RKO (cell line): Measurements from ENCODE around the gene RALGPS2.
"Not testable (repeated sequence)": the region's sequence is repeated elsewhere in the genome, so short reads cannot be mapped to it uniquely, and the experiment has no call there.

Source experiments
- DNase-seq: peaks from one replicate; pipeline ENCODE4 v3.0.0-alpha.2; 2016; ENCODE audit warnings: low spot score

The RALGPS2 gene

DNA sequence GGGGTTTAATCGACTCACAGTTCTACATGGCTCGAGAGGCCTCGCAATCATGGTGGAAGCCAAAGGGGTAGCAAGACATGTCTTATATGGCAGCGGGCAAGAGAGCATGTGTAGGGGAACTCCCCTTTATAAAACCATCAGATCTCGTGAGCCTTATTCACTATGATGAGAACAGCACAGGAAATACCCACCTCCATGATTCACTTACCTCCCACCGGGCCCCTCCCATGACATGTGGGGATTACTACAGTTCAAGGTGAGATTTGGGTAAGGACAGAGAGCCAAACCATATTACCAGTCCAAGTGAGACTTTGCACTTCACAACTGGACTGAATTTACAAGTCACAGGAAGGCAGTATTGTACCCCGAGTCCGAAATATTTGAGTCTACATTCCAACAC, 219.7 kb downstream of the RALGPS2 start:
- DNase-seq, result no peak

DNA sequence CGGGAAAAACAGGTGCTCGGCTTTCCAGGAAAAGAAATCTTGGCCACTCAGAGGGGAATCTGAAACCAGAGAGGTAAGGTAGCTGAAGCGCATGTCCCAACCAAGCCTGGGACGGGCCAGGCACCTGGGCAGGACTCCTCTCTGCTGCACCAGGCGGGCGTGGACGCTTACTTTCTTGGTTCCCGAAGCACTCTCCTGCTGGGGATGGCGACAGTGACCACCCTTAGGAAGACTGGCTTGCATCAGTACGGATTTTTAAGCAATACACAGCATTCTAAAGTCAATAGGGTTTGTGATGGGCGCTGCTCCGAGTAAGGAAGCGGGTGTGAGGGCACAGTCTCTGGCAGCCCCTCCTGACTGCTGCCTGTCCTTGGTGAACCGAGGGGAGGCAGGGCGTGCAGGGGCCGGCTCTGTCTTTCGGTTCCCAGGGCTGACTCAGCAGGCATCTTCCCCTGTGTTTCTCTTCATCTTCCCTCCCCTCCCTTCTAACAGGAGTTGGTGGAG, 220.8 kb downstream of the RALGPS2 start:
- DNase-seq, result no peak

DNA sequence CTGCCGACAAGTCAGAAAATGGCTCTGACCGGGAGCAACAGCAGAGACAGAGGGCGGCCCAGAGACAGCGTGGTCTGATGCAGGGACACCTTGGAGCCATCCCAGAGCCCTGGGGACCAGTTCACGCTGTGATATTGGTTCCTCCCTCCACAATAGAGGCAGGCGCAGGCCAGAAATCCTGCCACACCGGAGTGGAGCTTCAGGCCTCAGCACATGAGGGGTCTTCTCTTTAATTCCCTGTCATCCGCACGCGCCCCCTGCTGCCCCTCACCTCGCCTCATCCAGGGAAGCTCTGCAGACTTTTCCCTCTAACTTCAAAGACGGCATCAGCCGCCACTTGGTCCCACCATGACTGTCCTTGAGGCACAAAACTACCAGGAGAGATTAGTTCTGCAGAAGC, 221.4 kb downstream of the RALGPS2 start:
- no peak for DNase-seq

DNA sequence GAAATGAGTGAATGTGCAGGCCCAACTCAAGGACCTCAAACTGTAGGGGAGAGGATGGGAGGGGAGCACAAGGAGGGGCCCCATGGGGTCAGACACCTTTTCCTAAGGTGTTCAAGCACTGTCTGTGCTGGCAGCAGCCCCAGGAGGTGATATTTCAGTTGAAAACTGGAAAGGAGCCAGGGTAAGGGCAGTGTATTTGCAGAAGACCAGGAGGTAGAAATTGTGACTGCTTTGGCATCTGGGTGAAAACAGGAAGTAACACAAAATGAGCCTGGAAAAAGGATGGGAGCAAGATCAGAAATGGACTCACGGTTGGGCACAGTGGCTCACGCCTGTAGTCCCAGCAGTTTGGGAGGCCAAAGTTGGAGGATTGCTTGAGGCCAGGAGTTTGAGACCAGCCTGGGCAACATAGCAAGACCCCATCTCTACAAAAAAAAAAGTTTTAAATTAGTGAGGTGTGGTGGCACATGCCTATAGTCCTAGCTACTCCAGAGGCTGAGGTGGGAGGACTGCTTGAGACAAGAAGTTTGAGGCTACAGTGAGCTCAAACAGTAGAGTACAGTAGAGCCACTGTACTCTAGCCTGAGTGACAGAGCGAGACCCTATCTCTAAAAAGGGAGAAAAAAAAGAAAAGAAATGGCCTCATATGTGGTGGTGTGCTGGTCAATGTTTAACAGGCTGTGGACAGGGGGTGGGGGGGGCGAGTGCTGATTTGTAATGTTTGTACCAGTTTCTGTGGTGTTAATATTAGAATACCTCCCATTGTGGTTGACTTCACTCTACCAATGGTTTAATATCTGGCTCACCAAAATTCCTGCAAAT, 222.0 kb downstream of the RALGPS2 start:
- no peak for DNase-seq

DNA sequence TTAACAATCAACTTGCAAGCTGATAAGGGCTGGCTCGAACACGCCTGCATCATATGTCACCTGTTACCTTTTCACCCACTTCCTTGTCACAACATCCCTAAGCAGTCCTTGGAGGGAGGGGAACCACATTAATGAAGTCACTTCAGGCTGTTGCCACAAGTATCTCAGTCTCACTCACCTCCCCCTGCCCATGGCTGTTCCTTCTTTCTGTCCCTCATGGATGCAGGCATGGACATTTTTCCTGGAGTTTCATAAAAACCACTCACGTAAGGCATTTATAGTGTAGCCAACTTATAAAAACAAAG, 222.6 kb downstream of the RALGPS2 start:
- no peak for DNase-seq

DNA sequence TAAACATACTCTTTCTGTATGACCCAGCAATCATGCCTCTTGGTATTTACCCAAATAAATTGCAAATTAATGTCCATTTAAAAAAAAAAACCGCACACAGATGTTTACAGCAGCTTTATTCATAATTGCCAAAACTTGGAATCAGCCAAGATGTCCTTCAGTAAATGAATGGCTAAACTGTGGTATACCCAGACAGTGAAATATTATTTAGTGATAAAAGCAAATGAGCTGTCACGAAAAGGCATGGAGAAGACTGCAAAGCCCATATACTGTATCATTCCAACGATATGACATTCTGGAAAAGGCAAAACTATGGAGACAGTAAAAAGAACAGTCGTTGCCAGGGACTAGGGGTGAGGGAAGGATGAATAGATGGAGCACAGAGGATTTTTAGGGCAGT, 223.6 kb downstream of the RALGPS2 start:
- no peak for DNase-seq

DNA sequence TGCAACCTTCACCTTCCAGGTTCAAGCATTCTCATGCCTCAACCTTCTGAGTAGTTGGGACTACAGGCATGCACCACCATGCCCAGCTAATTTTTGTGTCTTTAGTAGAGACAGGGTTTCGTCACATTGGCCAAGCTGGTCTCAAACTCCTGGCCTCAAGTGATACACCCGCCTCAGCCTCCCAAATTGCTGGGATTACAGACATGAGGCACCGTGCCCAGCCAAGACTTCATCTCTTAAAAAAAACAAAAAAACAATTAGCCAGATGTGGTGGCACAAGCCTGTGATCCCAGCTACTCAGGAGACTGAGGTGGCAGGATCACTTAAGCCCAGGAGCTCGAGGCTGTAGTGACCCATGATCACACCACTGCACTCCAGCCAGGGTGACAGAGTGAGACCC, 224.8 kb downstream of the RALGPS2 start:
- not testable (repeated sequence) for DNase-seq

DNA sequence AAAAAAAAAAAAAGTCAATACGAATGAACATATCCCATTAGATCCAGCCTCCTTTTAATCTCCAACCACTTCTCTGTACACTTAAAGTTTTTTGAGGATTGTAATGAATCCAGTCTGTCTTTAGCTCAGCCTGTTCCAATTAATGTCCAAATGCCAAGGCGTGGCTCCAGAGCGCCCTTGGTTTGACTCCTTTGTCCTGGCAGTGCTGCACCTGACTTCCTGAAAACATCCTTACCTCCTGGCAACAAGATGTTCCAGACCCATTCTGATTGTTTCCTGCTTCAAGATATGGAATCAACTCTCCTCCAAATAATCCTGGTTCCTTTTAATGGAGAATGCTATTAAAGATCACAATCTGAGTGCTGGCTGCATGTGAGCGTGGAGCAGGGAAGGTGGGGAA, 226.6 kb downstream of the RALGPS2 start:
- DNase-seq, result no peak

DNA sequence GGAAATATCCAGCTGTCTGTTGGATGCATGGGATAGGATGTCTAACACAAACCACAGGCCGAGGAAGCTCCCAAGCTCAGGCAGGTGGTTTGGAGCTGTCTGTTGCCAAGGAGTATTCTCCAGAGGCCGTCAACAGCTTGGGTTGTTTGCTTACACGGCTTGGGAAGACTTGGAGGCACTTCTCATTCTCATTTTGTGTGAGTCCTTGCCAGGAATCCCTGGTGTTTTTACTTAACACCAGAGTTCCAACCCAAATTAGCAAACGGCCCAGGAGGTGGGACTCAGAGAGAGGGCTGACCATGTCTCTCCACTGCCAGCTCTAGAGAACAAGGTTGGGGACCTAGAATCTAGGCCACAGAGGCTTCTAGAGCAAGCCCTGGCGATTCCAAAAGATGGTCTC, 228.0 kb downstream of the RALGPS2 start:
- DNase-seq, result no peak

DNA sequence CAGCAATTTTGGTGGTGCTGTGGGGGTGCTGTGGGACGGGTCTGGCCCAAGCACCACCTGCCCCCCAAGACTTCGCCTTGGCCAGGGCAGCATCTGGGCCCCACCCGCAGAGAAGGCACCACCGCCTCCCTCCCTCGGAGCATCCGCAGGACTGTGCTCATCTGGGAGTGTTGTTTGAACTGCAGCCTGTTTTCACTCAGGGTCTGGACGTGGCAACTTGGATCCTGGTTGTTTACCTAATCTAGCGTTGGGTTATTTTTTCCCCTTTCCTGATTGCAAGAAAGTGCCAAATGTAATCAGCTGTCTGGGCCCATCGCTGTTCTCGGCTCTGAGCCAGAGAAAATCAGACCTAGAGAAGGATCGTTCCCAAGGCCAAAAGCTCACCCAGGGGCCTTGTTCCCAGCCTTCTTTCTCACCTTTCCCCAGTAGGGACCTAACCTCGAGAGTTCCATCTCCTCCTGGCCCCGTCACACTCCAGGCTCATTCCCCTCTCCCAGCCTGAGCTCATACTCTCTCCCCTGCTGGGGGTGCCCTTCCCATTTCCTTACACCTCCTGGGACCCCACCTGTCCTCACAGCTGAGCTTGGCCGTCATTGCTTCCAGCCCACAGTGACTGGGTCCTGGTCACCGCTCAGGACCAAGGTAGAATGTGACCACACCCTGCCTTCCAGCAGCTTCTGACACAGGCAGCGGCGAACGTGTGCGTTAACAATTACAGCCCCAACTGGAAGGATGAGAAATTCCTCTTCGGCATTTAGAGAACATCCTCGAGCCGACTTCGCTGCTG, 228.7 kb downstream of the RALGPS2 start:
- no peak for DNase-seq

DNA sequence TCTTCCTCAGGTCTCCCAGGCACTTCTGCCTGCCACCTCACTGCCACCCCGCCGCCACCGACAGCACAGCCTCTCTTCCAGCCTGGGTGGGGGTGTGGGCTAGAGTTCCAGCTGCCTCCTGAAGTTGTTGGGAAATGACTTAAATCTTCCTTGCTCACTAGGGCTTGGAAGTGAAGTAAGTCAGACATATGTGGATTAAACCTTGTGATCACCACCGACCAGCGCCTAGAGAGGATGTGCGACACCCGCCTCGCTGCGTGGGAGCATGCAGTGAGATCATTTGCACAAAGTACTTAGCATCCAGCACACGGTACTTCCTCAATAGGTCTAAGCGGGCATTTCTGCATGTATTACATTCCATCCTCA, 229.3 kb downstream of the RALGPS2 start:
- DNase-seq, result no peak

DNA sequence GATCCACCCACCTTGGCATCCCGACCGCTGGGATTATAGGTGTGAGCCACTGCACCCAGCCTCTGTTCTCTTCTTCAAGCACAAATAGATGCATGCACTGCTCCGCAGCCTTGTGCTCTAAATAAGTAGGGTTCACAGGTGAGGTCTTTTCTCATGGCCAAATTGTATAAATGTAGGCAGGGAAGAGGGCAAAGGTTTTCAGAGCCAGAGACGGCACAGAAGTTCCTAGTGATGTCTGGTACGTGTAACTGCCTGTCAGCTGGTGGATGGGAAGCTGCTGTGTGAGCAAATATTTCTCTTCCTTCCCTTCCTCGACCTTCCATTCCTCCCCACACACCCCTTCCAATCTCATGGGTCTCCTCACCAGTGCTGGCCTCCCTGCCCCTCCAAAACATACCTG, 229.9 kb downstream of the RALGPS2 start:
- no peak for DNase-seq

DNA sequence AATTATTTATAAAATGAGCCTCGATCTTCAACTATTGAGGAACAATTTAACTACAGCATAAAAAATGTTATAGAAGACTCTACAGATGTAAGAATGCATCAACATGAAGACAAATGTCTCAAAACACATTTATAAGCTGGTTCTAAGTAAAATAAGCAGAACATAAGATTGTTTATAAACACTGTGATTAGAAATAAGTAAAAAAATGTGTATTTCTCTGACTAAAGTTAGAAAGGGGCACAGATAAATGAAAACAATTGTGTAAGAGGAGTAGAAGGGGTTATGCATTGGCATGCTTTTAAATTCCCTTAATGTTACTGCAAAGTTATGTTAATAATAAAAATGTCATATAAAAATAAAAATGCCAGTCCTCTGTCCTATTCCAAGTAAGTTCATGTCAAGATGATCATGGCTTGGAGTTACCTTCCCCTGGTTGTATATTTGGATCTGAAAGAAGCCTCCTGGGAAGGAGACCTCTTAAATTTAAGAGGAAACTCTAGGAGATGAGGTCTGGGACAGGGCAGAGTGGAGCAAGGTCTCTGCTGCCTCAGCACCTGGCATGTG, 230.4 kb downstream of the RALGPS2 start:
- DNase-seq, result no peak

DNA sequence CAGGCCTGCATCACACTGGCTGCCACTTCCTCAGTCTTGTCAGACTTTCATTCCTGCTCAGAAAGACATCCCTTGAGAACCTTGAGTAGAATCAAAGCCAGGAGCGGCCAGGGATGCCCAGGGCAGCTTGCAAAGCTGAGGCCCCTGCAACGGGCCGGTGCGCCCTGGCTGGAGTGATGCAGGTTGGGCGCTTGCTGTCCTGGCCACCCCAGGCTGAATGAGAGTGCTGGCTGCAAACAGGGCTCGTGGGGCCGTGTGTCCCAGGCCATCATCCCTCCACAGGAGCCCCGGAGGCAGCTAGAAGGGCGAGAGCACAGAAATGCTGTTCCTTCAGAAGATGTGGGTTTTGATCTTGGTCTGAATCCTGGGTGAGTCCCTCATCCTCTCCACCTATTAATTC, 233.4 kb downstream of the RALGPS2 start:
- no peak for DNase-seq

DNA sequence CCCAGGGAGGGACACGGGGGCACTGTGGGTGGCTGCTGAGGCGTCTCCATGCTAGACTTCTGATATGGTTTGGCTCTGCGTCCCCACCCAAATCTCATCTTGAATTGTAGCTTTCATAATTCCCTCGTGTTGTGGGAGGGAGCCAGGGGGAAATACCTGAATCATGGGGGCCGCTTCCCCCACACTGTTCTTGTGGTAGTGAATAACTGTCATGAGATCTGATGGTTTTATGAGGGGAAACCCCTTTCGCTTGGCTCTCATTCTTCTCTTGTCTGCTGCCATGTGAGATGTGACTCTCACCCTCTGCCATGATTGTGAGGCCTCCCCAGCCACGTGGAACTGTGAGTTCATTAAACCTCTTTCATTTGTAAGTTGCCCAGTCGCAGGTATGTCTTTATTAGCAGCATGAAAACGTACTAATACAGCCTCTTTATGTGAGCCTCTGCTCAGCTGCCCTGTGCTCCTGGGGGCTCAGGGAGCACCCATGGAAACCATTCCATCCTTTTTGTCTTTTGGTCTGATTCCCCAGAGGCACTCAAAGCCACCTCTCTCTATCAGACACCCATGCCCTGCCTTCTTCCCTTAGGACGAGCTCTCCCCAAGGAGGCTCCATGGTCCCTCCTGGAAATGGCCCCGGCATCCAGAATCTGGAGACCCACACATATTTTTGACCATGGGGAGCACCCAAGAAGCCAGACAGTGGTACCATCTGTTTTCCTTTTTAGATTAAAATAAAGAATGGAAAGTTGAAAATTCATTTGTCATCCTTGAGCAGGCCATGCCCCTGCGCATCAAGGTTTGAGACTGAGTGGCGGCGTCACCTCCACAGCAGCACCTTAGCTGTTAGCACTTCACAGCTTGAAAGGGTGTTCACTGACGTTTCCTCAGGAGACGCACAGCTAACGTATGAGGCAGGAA, 234.8 kb downstream of the RALGPS2 start:
- DNase-seq, result no peak

DNA sequence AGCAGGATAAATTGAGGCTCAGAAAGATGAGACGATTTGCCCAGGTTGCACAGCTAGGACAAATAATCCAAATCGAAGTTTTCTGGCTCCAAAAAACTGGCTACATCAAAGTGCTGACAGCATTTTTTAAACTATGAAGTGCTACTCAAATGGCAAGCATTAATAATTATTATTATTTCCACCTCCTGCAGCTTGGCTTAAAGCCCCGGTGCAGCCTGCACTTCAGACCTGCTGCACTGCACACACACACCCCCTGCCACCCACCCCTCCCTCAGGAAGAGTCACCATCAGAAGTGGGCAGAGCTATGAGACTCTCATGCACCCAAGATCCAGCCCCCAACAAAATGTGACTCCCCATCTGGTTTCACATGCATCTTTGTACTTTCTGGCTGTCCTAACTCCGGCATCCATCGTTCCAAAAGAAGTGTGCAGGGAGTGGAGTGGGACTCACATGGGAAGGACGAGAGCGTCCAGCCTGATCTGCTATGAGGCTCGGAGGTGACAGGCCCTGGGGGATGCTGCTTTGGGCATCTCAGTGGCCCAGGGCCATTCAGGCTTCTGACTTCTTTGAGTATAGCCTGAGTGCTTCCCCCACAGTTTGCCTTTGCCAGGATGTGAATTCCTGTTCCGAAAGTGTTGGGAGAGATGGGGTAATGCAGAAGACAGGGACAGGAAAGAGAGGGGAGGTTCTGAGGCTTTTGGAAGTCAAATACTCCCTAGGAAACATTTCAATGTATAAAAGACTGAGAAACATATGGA, 235.6 kb downstream of the RALGPS2 start:
- DNase-seq, result no peak

DNA sequence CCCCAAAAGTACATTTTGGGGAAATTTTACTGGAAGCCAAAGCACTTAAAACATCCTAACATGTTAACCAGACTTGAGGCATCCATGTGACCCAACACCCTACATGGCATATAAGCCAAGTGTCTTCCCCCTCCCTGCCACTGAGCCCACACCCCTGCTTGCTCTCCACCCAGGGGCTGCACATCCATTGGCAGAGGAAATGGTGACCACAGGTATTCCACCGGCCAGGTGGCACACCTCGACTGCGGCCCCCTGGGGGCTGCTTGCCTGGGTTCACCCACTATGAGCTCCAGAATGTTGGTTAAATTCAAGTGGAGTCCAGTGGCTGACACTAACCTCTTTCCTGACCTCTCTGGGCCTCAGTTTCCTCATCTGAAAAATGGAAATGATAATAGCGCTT, 236.3 kb downstream of the RALGPS2 start:
- no peak for DNase-seq

DNA sequence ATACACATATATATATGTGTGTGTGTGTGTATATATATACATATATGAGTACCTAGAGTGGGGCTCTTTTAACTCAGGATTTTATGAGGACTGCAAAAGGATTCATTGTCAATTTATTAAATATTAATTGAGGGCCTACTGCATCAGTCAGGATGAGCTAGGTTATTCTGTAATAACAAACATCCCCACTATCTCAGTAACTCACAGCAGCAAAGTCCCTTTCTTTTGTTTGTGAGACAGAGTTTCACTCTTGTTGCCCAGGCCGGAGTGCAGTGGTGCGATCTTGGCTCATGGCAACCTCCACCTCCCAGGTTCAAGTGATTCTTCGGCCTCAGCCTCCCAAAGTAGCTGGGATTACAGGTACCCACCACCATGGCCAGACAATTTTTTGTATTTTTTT, 236.8 kb downstream of the RALGPS2 start:
- DNase-seq, result no peak

DNA sequence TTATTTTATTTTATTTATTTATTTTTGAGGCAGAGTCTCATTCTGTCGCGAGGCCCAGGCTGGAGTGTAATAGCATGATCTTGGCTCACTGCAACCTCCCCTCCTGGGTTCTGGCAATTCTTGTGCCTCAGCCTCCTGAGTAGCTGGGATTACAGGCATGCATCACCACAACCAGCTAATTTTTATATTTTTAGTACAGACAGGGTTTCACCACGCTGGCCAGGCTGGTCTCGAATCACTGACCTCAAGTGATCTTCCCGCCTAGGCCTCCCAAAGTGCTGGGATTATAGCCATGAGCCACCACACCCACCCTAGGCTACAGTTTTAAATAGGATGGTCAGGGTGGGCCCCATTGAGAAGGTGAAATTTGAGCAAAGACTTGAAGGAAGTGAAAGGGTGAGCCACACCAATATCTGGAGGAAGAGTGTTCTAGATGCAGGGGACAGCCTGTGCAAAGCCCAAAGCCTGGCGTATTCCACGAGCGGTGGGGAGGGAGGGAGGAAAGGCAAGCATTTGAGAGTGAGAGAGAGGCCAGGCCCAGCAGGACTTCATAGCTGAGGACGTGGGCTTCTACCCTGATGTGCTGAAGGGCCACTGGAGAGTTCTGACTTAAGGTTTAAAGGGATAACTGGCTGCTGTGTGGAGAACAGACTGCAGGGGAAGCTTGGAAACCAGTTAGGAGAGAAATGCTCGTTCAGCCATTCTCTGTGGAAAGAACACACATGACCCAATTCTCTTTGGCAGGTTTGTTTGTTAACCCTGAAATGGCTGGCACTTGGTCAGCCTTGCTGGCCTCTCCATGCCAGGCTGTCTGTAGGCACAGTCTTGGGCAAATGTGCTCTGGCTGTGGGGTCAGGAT, 238.0 kb downstream of the RALGPS2 start:
- DNase-seq, result no peak
